HUDEP-2 (cell line): ENCODE results near the gene AHRR.
"Not testable (repeated sequence)": the region's sequence is repeated elsewhere in the genome, so short reads cannot be mapped to it uniquely, and the experiment has no call there.

Experiments
- DNase-seq, 76 experiments: peaks; one replicate each; lab custom pipeline; 2025; ENCODE audit not compliant: unreplicated experiment in 76 of 76; lab: John Stamatoyannopoulos, UW

The AHRR gene

DNA sequence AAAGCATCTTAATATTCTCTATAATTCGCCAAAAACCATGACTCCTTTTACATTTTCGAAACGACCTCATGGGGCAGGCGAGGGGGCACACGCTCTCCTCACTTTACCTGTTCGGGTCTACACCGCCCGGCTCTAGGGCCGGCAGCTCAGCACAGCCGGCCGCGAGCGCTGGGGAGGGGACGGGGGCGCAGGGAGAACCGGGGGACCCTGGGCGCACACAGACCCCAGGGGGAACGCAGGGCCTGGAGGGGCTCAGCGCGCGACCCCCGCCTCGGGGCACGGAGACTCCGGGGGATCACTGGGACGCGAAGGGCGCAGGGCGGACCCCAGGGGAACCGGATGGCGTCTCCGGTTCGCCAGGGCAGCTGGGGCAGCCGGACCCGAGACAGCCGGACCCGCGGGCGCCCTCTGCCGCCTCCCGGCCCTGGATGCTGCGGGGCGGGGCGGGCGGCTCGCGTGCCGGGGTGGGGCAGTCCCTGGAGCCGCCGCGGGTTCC lies at the start of gene AHRR:
Gene AHRR (plus strand): TSS at position 485 of the 496 bp plus-strand sequence. CDS start 22,189 bp downstream, outside the sequence.
- DNase-seq, result peak in 40 of 76 experiments; percentile 3 to 63 (median 31)

DNA sequence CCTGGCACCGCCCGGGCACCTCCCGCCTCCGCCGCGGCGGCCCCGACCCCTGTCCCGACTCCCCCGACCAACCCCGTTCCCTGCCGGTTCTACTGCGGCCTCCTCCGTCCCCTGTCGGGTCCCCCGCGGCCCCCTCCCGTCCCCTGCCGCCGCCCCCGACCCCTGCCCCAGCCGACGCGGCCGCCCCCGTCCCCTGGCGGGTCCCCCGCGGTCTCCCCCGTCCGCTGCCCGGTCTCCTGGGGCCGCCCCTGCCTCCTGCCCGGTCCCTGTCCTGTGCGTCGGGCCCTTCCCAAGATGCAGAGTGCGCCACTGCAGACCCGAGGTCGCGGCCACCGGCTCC lies 49.7 kb upstream of the AHRR start:
- not testable (repeated sequence) for DNase-seq

DNA sequence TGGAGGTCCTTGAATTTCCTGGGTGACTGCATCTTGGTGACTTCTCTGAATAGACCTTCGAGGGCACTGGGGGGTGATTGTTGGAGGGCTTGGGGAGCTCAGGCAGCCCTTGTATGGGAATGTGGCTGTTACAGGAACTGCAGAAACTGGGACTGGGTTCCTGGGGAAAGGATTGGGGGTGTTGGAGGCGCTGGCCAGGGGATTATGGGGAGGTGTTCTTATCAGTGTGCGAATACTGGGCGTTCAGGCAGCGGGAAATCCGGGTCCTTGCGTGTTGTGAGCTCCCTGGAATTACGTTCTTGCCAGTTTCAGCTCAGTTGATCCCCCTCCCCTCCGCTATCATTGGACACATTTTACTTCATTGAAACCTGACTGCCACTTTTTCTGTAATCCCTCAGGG lies 48.4 kb upstream of the AHRR start:
- not testable (repeated sequence) for DNase-seq

DNA sequence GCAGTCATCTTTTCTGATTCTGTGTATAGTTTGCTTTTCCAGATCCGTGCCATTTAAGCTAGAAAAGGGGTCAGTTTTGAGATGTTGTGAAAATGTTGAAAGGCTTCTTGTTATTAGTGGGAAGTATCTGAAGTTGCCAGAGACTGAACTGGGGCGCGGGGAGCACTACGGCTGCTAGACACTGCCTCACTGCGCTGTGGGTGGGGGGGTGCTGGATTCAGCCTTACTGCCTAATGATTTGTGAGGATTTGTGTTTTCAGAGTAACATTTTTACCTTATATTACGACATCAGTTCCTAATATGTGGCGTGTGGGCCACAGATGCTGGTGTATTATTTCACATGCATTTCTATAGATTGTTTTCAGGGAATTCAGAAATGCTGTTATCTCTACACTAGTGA lies 48.0 kb upstream of the AHRR start:
- not testable (repeated sequence) for DNase-seq

DNA sequence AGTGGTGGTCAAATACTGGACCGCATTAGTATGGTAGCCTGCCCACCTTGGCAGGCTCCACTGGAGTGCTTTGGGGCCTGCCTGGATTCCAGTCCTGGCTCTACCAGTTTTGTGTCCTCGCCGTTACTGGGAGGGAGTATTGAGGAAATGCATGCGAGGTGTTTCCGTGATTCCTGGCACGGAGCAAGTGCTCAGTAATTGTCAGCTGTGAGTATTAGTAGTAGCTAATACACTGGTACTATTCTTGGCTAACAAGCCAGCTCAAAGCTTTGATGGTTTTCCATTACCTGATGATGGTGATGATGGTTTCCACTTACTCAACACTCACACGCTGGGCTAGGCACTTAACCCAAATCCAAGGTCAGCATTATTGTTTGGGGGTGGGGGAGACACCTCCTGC lies 47.2 kb upstream of the AHRR start:
- DNase-seq, result not testable (repeated sequence)

DNA sequence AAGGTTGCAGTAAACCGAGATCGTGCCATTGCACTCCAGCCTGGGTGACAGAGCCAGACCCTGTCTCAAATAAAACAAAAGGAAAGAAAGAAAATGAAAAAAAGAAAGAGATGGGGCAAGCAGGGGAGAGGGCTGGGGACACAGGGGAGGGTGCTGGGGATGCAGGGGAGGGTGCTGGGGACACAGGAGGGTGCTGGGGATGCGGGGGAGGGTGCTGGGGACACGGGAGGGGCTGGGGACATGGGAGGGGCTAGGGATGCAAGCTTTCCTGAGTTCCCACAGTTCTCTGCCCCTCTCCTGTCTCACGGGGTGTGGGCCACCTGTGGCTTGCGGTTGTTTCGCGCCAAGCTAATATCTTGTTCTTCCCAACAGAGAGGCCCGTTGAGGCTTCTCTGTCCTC lies 42.9 kb upstream of the AHRR start:
- DNase-seq, result no peak

DNA sequence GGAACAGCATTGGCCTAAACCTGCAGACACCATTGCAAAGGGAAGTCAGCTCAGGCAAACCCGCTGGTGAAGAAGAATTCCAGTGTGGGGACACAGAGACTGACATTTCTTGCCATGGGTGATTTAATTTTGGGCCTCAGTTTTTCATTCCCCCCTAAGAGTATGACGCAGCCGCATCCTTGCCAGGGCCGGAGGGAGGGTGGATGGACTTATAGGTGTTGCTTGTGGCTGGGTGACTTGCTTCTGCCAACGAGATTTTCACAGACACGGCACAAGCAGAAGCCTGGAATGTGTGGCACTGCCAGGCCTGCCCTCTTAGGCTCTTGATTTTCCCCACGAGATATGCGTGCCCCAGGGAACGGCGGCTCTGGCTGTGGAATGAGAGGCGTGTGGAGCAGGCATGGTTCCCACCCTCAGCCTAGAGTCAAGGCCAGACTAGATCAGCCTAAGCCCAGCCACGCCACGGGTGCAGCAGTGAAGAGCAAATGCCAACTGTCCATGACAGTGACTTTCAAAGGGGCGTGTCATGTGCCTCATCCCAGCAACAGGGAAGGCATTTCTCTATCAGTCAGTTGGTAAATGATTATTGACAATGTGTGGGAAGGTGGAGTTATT lies 42.4 kb upstream of the AHRR start:
- not testable (repeated sequence) for DNase-seq

DNA sequence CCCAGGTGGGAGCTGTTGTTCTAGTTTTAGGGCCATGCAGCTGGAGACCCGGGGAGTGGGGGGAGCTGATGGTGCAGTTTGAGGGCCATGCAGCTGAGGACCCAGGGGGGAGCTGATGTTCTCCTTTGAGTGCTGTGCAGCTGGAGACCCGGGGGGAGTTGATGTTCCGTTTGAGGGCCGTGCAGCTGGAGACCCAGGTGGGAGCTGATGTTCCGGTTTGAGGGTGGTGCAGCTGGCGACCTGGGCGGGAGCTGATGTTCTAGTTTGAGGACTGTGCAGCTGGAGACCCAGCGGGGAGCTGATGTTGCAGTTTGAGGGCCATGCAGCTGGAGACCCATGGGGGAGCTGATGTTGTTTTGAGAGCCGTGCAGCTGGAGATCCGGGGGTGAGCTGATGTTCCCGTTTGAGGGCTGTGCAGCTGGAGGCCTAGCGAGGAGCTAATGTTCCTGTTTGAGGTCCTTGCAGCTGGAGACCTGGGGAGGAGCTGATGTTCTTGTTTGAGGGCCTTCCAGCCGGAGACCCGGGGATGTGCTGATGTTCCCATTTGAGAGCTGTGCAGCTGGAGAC lies 35.4 kb upstream of the AHRR start:
- no peak for DNase-seq

DNA sequence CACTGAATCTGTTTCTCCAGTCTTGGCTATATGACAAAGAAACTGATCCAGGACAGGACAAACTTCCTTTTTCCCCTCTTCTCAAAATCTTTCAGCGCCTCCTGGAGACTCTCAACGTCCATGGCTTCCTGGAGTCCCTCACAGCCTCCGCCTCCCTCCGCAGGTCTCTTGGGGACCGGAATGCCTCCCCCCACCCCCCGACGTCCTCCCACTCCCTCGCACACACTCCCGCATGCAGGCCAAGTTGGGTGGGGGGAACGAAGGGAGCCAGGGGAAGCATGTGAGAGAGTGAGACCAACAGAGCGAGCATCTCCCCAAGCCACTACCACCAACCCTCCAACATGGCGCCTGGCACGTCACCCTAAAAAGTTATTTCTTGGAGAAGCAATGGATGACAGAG lies 31.3 kb upstream of the AHRR start:
- not testable (repeated sequence) for DNase-seq

DNA sequence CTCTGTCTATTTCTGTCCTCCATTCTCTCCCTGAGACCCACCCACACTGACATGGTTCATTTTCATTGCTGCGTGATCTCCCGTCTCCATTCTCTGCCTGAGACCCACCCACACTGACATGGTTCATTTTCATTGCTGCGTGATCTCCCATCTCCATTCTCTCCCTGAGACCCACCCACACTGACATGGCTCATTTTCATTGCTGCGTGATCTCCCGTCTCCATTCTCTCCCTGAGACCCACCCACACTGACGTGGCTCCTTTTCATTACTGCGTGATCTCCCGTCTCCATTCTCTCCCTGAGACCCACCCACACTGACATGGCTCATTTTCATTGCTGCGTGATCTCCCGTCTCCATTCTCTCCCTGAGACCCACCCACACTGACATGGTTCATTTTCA lies 30.2 kb upstream of the AHRR start:
- not testable (repeated sequence) for DNase-seq

DNA sequence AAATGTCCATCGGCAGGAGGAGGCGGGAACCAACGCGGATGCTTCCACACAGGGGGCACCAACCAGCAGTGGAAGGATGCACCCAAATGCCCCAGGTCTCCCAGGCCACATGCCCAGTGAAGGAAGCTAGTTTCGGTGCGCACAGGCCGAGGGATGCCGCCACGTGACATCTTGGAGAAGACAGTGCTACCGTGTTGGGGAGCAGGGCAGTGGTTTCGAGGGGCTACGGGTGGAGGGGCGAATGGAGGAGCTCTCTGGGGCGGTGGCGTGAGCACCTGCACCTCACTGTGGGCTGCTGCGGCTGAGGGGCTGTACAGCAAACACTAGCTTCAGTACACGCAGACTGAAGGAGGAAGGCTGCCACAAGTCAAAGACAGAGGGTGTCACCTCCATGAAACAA lies 26.7 kb upstream of the AHRR start:
- not testable (repeated sequence) for DNase-seq

DNA sequence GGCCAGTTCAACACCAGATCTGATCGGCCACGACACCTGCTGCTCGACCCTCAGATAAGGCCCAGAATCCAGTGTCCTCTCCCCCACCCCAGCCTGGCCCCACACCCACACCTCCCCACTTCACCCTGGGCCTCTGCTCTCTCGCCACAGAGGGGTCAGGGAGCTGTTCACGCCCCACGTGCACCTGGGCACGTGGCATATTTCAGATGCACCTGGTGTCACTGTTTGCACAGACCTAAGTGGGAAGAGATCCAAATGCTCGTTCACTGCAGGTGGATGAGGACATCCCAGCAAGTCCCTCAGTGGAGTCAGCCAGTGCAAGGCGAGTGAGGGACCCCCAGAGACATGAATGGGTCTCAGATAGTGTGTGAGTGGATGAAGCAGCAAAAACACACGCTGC lies 25.3 kb upstream of the AHRR start:
- DNase-seq, result not testable (repeated sequence)

DNA sequence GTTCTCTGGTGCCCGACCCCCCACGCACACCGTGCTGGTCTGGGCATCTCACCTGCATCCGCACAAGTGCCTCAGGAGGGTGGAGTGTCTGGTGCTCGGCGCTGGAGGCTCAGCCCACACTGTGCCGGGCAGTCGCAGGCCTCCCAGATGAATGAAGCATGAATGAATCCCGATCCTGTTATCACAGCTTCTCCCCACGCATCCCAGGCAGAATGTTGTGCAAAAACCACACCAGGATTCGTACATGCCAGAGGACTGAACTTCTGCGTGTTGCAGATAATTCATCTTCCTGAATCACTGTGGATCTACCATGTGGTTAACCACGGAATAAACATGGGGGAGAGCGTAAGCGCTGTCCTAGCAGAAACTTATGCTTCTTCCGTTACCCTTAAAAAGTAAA lies 24.6 kb upstream of the AHRR start:
- DNase-seq, result not testable (repeated sequence)

DNA sequence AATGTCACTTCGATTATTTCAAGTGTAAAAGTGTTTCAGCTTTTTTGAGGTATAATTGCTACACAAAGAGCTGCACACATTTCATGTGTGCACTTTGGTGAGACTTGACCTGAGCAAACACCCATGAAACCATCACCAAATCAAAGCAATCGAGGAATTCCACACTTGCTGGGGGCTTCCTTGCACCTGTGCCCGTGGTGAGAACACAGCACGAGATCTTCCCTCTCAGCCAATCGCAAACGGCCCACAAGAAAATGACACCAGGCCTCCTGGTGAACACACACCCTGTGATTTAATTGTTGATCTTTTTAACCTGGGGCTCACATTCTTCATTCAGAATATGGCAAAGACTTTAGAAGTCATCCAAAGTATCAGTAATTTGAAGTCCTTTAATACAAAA lies 24.1 kb upstream of the AHRR start:
- DNase-seq, result not testable (repeated sequence)

DNA sequence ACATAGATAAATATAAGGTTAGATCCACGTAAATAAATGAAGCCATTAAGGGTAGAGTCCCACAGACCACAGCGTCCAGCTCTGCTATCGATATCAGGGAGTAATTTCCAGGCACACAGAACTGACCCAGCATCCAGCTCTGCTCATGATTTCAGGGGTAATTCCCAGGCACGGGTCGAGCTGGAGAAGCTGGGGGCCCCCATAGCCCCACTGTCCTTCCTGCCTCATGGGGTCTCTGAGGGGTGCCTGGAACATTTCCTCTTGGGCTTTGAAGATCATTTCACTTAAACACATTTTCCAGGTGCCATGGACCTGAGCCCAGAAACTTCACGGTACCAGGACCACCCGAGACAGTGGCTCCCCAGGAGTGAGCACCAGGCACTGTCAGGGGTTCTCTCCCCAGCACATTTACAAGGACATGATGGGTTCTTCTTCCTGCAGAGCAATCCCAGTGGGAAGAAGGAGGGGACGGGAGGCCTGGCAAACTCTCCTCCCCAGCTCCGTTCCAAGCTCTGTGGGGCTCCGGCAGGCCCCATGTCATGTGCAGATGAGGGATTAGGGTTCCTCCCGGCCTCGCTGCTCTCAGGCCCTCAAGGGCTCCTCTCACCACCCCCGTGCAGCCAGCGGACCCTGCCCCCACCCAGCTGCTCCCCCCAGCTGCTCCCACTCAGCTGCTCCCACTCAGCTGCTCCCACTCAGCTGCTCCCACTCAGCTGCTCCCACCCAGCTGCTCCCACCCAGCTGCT lies 23.4 kb upstream of the AHRR start:
- not testable (repeated sequence) for DNase-seq

DNA sequence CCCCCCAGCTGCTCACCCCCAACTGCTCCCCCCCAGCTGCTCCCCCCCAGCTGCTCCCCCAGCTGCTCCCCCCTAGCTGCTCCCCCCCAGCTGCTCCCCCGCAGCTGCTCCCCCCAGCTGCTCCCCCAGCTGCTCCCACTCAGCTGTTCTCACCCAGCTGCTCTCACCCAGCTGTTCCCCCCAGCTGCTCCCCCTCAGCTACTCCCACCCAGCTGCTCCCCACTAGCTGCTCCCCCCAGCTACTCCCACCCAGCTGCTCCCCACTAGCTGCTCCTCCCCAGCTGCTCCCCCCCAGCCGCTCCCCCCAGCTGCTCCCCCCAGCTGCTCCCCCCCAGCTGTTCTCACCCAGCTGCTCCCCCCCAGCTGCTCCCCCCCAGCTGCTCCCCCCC lies 22.8 kb upstream of the AHRR start:
- no peak for DNase-seq

DNA sequence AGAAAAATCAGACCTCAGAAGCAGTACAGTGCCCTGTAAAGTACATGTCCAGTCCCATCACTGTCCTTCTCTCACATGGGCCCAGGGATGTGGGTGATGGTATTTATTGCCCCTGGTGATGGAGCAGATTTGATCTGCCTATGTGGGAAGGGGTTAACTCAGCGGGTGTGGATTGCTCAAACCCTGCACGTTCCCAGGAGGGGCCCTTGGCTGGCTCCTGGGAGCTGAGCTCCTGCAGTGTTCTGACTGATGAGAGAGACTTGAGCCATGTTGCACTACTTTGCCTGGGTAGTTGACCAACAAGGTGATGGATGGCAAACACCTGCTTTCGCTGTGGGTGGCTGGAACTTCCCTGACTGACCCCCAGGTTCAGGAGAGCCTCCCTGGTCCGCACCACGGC lies 21.6 kb upstream of the AHRR start:
- DNase-seq, result not testable (repeated sequence)

DNA sequence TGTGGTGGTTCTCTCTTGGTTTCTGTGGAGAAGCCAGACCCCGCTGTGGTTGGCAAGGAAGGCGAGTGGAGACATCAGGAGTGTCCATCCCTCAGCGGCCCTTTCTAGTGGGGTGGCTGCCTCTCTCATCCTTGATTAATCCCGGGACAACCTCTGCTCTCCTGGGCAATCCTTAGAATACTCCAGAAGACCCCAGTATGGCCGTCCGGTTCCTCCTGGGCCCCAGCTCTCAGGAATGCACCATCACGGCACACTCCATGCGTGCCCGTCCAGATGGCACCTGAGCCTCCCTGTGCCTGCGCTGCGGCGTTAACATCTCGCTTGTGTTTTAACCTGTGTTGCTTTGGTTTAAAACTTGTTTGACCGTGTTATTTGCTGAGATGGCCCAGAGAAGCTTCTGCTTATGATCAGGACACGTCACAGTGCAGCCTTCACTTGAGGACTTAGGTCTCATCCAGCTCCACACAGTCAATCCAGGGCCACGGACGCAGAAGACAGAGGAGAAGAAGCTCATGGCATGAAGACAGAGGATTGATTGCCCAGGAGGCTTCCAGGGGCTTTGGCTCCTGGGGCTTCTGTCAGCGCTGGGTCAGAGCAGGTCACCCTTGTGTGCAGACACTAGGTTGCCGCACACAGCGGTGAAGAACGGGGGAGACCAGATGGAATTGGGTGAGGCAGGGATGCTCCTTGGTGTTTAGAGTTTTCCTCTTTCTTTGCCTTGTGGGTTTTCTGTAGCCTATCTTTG lies 20.7 kb upstream of the AHRR start:
- DNase-seq, result not testable (repeated sequence)

DNA sequence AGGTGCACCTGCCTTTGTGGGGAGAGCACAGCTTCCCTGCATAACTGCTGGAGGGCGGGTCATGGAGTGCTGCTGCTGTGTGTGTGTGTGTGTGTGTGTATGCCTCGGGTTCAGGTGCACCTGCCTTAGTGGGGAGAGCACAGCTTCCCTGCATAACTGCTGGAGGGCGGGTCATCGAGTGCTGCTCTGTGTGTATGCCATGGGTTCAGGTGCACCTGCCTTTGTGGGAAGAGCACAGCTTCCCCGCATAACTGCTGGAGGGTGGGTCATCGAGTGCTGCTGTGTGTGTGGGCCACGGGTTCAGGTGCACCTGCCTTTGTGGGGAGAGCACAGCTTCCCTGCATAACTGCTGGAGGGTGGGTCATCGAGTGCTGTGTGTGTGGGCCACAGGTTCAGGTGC lies 19.1 kb upstream of the AHRR start:
- not testable (repeated sequence) for DNase-seq

DNA sequence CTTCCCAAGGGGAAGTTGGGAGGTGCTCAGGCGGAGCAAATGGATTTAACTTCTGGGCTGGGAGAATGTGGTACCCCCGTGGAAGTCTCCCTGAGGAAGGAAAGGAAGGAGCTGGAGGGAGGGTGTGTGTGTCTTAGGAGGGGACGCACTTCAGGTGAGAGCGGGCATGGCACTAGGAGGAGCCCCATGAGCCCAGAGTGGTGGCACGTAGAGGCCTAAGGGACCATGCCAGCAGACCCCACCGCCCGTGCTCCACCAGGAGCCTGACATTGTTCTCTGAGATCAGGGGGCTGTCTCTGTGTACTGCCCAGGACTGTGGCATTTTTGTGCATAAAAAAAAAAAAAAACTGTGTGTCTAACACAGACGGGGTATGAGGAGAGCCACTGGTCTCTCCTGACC lies 18.5 kb upstream of the AHRR start:
- no peak for DNase-seq

DNA sequence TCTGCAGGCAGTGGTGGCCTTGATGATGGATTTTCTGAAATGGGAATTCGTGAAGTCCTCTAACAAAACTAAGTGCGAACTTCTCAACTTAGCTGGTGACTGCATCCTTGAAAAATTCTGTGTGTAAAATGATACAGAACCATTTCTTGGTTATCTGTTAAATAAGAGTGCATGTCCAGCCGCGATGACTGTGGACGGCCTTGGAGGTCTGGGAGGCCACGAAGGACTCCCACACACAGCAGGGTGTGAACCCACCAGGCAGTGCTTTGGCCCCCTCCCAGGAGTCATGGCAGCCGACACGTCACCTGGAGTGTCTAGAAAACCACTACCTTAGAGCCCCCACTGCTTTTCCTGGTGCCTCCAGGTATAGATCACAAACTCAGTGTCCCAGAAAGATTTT lies 17.8 kb upstream of the AHRR start:
- not testable (repeated sequence) for DNase-seq
